ENCODE results near the gene IL15RA.

IL15RA gene

DNA sequence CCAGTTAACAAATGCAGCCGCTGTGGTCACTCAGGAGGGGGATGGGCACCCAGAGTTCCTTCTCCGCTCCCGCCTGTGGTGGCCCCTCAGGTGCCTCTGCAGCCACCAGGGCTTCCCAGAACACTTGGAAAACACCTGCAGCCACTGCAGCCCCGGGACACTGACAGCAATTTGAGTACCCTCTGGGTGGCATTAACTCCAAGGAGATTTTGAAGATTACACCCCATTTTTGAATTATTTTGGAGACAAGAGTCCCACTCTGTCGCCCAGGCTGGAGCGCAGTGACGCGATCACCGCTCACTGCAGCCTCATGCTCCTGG lies 32.2 kb downstream of the IL15RA start:
- Histone ChIP-seq H2AFZ (ENCODE audit: low read depth, low read length, severe bottlenecking) (no peak overlapping the region), H3K27ac (ENCODE audit: low read depth, low read length) (no peak overlapping the region), H4K20me1 (ENCODE audit: low read depth, low read length) (no peaks in the 10 kb centered on the region), H3K9me2 (replicated peaks; ENCODE audit: insufficient read depth, low read length) (no peaks in the 10 kb centered on the region), H3K9ac (ENCODE audit: low read length) (no peak overlapping the region), H3F3A (ENCODE audit: insufficient read depth) (no peaks in the 10 kb centered on the region), H3K9me3 (ENCODE audit: insufficient read depth, low read length) (no peaks in the 10 kb centered on the region), H3K27me3 (ENCODE audit: low read length) (no peaks in the 10 kb centered on the region), H3K36me3 (ENCODE audit: low read length) (no peaks in the 10 kb centered on the region), H3K79me2 (ENCODE audit: insufficient read depth, low read length) (no peaks in the 10 kb centered on the region), H3K4me3 (ENCODE audit: insufficient read depth, low read length, poor library complexity, severe bottlenecking) (no peak overlapping the region), H3K4me2 (ENCODE audit: low read depth, low read length, poor library complexity, severe bottlenecking) (no peak overlapping the region)
- TF ChIP-seq, protein P1, sequence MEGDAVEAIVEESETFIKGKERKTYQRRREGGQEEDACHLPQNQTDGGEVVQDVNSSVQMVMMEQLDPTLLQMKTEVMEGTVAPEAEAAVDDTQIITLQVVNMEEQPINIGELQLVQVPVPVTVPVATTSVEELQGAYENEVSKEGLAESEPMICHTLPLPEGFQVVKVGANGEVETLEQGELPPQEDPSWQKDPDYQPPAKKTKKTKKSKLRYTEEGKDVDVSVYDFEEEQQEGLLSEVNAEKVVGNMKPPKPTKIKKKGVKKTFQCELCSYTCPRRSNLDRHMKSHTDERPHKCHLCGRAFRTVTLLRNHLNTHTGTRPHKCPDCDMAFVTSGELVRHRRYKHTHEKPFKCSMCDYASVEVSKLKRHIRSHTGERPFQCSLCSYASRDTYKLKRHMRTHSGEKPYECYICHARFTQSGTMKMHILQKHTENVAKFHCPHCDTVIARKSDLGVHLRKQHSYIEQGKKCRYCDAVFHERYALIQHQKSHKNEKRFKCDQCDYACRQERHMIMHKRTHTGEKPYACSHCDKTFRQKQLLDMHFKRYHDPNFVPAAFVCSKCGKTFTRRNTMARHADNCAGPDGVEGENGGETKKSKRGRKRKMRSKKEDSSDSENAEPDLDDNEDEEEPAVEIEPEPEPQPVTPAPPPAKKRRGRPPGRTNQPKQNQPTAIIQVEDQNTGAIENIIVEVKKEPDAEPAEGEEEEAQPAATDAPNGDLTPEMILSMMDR (IDR thresholded peaks at IDR 0.05; ENCODE audit: insufficient read depth, low read length, poor library complexity, severe bottlenecking) = no peak
- TF ChIP-seq EZH2phosphoT487 (conservative IDR thresholded peaks at IDR 0.05; ENCODE audit: low read length) = no peak

DNA sequence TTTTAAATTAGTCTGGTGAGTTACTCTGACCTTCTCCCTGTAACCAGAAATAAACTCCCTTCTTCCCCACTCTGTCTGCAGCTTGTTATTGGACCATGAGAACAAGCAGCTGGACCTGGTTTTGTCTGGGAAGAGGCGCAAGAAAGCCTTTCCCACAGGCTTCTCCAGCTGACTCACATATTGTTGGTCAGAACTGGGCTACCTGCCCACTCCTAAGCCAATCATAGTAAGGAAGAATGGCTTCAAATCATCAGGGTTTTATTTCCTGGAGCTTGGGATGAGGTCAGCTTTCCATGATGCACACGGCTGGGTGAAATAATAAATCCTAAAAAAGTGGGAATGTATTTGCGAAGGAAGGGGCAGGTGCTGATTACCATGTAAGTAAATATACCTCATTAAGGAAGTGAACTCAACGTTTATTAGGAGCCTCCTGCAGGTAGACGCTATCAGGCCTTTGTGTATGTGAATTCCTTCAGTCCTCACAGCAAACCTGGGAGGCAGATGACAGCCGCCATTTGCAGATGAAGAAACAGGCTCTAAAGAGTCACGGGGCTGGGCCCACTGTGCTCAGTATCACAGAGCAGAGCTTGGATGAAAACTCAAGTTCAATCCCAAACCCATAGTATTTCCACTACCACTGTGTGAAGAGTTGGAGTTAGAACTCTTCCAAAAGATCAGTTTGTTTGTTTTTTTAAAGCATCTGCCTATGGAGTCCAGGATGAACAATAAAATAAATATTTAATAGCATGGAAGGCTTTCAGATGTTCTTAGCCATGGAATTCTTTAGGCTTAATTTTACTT lies 32.8 kb downstream of the IL15RA start:
- Histone ChIP-seq H4K20me1 (ENCODE audit: low read depth, low read length) (no peaks in the 10 kb centered on the region), H3K4me2 (ENCODE audit: low read depth, low read length, poor library complexity, severe bottlenecking) (no peak overlapping the region), H3K9me2 (replicated peaks; ENCODE audit: insufficient read depth, low read length) (no peaks in the 10 kb centered on the region), H3K9me3 (ENCODE audit: insufficient read depth, low read length) (no peaks in the 10 kb centered on the region), H3K36me3 (ENCODE audit: low read length) (no peaks in the 10 kb centered on the region), H3K79me2 (ENCODE audit: insufficient read depth, low read length) (no peaks in the 10 kb centered on the region), H2AFZ (ENCODE audit: low read depth, low read length, severe bottlenecking) (no peak overlapping the region), H3K27ac (ENCODE audit: low read depth, low read length) (no peak overlapping the region), H3K27me3 (ENCODE audit: low read length) (no peaks in the 10 kb centered on the region), H3F3A (ENCODE audit: insufficient read depth) (no peaks in the 10 kb centered on the region), H3K4me3 (ENCODE audit: insufficient read depth, low read length, poor library complexity, severe bottlenecking) (no peak overlapping the region), H3K9ac (ENCODE audit: low read length) (no peak overlapping the region)
- TF ChIP-seq EZH2phosphoT487 (conservative IDR thresholded peaks at IDR 0.05; ENCODE audit: low read length) = no peak
- TF ChIP-seq, protein P1 (IDR thresholded peaks at IDR 0.05; ENCODE audit: insufficient read depth, low read length, poor library complexity, severe bottlenecking) = no peak

DNA sequence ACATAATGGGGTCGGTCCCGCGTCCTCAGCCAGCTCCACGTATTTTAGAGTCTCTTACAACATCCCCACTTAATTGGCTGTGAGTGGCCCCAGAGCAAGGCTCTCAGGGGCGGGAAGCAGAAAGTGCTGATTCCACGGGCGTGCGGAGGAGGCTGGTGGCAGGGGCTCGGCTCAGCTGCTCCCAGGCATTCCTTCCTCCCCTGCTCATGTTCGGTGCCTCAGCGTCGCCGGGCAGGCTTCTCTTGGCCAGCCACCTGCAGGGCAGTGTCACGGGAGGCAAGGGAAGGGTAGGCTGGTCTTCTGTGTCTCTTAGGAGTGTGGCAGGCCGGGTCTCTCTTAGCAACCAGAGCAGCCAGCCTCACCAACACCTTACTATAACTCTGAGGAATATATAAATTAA lies 33.8 kb downstream of the IL15RA start:
- no peaks in the 10 kb centered on the region for H3K9me3 ChIP-seq (ENCODE audit: insufficient read depth, low read length)
- H3K9ac ChIP-seq (ENCODE audit: low read length) = no peak overlapping the region
- H3K9me2 ChIP-seq (replicated peaks; ENCODE audit: insufficient read depth, low read length) = no peaks in the 10 kb centered on the region
- no peak overlapping the region for H3K4me3 ChIP-seq (ENCODE audit: insufficient read depth, low read length, poor library complexity, severe bottlenecking)
- TF ChIP-seq, protein P1 (IDR thresholded peaks at IDR 0.05; ENCODE audit: insufficient read depth, low read length, poor library complexity, severe bottlenecking) = no peak
- no peak for TF ChIP-seq EZH2phosphoT487 (conservative IDR thresholded peaks at IDR 0.05; ENCODE audit: low read length)
- no peak overlapping the region for H3K27ac ChIP-seq (ENCODE audit: low read depth, low read length)
- no peak overlapping the region for H3K4me2 ChIP-seq (ENCODE audit: low read depth, low read length, poor library complexity, severe bottlenecking)
- no peaks in the 10 kb centered on the region for H3K36me3 ChIP-seq (ENCODE audit: low read length)
- H3K27me3 ChIP-seq (ENCODE audit: low read length) = no peaks in the 10 kb centered on the region
- H4K20me1 ChIP-seq (ENCODE audit: low read depth, low read length) = no peaks in the 10 kb centered on the region
- H2AFZ ChIP-seq (ENCODE audit: low read depth, low read length, severe bottlenecking) = no peak overlapping the region
- no peaks in the 10 kb centered on the region for H3F3A ChIP-seq (ENCODE audit: insufficient read depth)
- no peaks in the 10 kb centered on the region for H3K79me2 ChIP-seq (ENCODE audit: insufficient read depth, low read length)
